ENCODE results near the gene CD180. TPM values are rescaled to one million over a fixed set of nuclear protein-coding genes. Genes with fewer than 3 reads are reported as not detected.
A peak's percentile ranks its signal among the peaks of the same experiment; 100 is the strongest.

CD180 gene
- total RNA-seq, 2 experiments from 2014 or later, result 0.04 TPM; not detected in 1

GRCh38 chr5:67164856-67165525 is 31.6 kb downstream of the CD180 start:
- no peaks in the 10 kb centered on the region for H3K27me3 Mint-ChIP-seq
- peak overlapping the region; percentile 95 for H3K27ac Mint-ChIP-seq
- no peaks in the 10 kb centered on the region for H3K9me3 Mint-ChIP-seq
- peaks cover 51% of the 10 kb centered on the region for H3K4me1 Mint-ChIP-seq
- H3K4me3 Mint-ChIP-seq, result peak overlapping the region; percentile 80
- DNase-seq, result no peak
- H3K36me3 Mint-ChIP-seq, result peaks cover 22% of the 10 kb centered on the region

DNA sequence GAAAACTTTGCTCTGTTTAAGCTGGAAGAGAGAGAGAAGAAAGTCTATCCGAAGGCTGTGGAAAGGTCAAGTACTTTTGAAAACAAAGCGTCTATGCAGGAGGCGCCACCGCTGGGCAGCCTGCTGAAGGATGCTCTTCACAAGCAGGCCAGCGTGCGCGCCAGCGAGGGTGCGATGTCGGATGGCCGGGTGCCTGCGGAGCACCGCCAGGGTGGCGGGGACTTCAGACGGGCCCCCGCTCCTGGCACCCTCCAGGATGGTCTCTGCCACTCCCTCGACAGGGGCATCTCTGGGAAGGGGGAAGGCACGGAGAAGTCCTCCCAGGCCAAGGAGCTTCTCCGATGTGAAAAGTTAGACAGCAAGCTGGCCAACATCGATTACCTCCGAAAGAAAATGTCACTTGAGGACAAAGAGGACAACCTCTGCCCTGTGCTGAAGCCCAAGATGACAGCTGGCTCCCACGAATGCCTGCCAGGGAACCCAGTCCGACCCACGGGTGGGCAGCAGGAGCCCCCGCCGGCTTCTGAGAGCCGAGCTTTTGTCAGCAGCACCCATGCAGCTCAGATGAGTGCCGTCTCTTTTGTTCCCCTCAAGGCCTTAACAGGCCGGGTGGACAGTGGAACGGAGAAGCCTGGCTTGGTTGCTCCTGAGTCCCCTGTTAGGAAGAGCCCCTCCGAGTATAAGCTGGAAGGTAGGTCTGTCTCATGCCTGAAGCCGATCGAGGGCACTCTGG is 32.6 kb downstream of the CD180 start:
- peak overlapping the region; percentile 56 for H3K27ac Mint-ChIP-seq
- peaks cover 22% of the 10 kb centered on the region for H3K36me3 Mint-ChIP-seq
- H3K27me3 Mint-ChIP-seq, result no peaks in the 10 kb centered on the region
- no peaks in the 10 kb centered on the region for H3K9me3 Mint-ChIP-seq
- DNase-seq, result no peak
- peak overlapping the region; percentile 50 for H3K4me3 Mint-ChIP-seq
- H3K4me1 Mint-ChIP-seq, result peaks cover 56% of the 10 kb centered on the region

- Mint-ChIP-seq H3K4me1 (peaks cover 56% of the 10 kb centered on the region), H3K4me3 (no peak overlapping the region), H3K27me3 (no peaks in the 10 kb centered on the region), H3K36me3 (peaks cover 22% of the 10 kb centered on the region), H3K27ac (no peak overlapping the region), H3K9me3 (no peaks in the 10 kb centered on the region)
- DNase-seq, result no peak
Observed at GRCh38 chr5:67163231-67163756, 33.3 kb downstream of the CD180 start.

DNA sequence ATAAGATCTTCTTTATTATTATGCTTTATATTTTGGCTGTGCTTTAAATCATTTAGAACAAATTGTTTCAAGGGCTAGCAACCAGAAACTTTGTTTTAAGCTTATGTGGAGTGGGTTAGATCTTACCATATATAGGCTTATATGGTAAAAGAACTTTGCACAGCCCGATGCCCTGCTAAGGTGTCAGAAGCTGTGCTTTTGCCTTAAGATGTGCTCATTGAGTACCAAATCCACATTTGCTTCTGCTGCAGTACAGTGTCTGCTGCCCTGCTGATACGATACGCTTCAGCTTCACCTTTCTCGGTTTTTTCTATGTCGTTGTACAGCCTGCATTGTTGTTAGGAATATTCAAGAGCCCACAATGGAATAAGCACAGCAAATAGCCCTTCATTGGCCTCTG is 34.8 kb downstream of the CD180 start:
- H3K4me3 Mint-ChIP-seq, result no peak overlapping the region
- peaks cover 50% of the 10 kb centered on the region for H3K4me1 Mint-ChIP-seq
- peaks cover 21% of the 10 kb centered on the region for H3K36me3 Mint-ChIP-seq
- no peaks in the 10 kb centered on the region for H3K9me3 Mint-ChIP-seq
- H3K27ac Mint-ChIP-seq, result peak overlapping the region; percentile 16
- DNase-seq, result no peak
- H3K27me3 Mint-ChIP-seq, result no peaks in the 10 kb centered on the region

DNA sequence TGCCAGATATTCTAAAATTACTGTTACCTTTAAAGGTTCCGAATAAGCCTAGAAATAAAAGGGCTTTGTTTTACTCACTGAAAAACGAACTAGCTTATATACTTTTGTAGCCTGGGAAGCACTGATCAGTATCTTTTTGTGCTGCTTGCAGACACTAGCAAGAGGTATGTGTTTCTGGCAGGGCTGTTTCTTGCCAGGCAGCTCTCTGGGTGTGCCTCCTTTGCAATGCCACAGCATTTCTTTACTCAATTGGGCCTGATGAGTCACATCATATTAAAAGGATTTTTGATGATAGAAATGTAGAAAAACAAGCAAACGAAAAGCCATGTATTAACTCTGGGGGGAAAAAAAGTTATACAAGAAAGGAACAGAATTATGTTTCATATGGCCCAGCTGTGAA is 35.6 kb downstream of the CD180 start:
- no peak for DNase-seq
- peaks cover 21% of the 10 kb centered on the region for H3K36me3 Mint-ChIP-seq
- H3K27ac Mint-ChIP-seq, result peak overlapping the region; percentile 42
- no peaks in the 10 kb centered on the region for H3K27me3 Mint-ChIP-seq
- peaks cover 47% of the 10 kb centered on the region for H3K4me1 Mint-ChIP-seq
- no peak overlapping the region for H3K4me3 Mint-ChIP-seq
- H3K9me3 Mint-ChIP-seq, result no peaks in the 10 kb centered on the region

GRCh38 chr5:67160272-67160671 is 36.3 kb downstream of the CD180 start:
- no peak overlapping the region for H3K4me3 Mint-ChIP-seq
- peaks cover 42% of the 10 kb centered on the region for H3K4me1 Mint-ChIP-seq
- DNase-seq, result no peak
- no peak overlapping the region for H3K27ac Mint-ChIP-seq
- peaks cover 21% of the 10 kb centered on the region for H3K36me3 Mint-ChIP-seq
- H3K27me3 Mint-ChIP-seq, result no peaks in the 10 kb centered on the region
- no peaks in the 10 kb centered on the region for H3K9me3 Mint-ChIP-seq

- DNase-seq, result no peak
- H3K27ac Mint-ChIP-seq, result no peak overlapping the region
- H3K9me3 Mint-ChIP-seq, result no peaks in the 10 kb centered on the region
- H3K27me3 Mint-ChIP-seq, result no peaks in the 10 kb centered on the region
- H3K4me3 Mint-ChIP-seq, result no peak overlapping the region
- no peaks in the 10 kb centered on the region for H3K36me3 Mint-ChIP-seq
- H3K4me1 Mint-ChIP-seq, result peaks cover 39% of the 10 kb centered on the region
Observed at GRCh38 chr5:67156976-67157583, 39.5 kb downstream of the CD180 start.

DNA sequence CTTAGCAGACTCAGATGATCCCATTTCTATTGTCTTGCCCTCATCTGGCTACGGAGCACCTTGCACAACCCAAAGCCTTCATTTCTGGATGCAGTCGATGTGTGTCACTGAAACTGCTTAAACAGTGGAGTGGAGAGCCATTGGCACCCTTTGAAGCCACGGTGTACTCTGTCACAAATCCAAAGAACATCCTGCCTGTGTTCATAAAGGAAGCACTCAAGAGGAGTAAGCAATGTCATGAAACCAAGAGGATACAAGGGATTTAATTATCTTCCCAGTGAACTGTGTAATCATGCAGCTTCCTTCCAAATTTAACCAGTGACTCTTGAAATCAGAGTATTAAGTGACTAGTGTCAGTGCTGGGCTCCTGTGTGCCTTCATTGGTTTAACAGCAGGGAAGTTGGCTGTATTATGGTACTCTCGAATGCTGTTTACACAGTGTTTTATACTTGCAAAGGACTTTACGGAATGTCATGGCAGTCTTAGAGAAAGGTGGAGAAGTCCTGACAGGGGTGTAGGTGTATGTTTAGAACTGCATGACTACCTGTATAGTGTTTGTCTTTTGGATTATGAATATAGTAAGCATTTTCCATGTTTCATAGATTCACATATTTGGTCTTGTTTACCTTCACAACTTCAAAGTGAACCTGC is 41.9 kb downstream of the CD180 start:
- no peaks in the 10 kb centered on the region for H3K27me3 Mint-ChIP-seq
- peaks cover 13% of the 10 kb centered on the region for H3K36me3 Mint-ChIP-seq
- DNase-seq, result no peak
- H3K9me3 Mint-ChIP-seq, result no peaks in the 10 kb centered on the region
- peaks cover 16% of the 10 kb centered on the region for H3K4me1 Mint-ChIP-seq
- H3K4me3 Mint-ChIP-seq, result no peak overlapping the region
- H3K27ac Mint-ChIP-seq, result no peak overlapping the region

DNA sequence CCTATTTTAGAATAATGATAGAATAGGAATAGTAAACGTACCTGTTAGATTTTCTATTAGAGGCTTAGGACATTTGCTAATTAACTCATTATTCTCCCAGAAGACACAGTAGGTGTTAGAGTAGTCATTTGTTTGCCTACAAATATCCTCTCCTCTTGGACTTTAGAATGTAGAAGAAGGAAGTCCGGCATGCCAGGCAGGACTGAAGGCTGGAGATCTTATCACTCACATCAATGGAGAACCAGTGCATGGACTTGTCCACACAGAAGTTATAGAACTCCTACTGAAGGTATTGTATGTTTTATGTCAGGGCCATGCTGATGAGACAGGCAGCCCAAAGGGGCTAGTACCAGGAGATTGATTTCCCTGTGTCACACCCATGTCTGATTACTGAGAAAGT is 43.3 kb downstream of the CD180 start:
- Mint-ChIP-seq H3K4me1 (peaks cover 13% of the 10 kb centered on the region), H3K27ac (no peak overlapping the region), H3K36me3 (peaks cover 15% of the 10 kb centered on the region), H3K9me3 (no peaks in the 10 kb centered on the region), H3K27me3 (no peaks in the 10 kb centered on the region), H3K4me3 (no peak overlapping the region)
- no peak for DNase-seq

- no peak overlapping the region for H3K27ac Mint-ChIP-seq
- peaks cover 15% of the 10 kb centered on the region for H3K36me3 Mint-ChIP-seq
- H3K9me3 Mint-ChIP-seq, result no peaks in the 10 kb centered on the region
- no peak for DNase-seq
- peaks cover 9% of the 10 kb centered on the region for H3K4me1 Mint-ChIP-seq
- H3K4me3 Mint-ChIP-seq, result no peak overlapping the region
- no peaks in the 10 kb centered on the region for H3K27me3 Mint-ChIP-seq
Observed at GRCh38 chr5:67152400-67152799, 44.2 kb downstream of the CD180 start.

GRCh38 chr5:67149951-67150523 is 46.6 kb downstream of the CD180 start:
- Mint-ChIP-seq H3K27me3 (no peaks in the 10 kb centered on the region), H3K27ac (no peak overlapping the region), H3K4me3 (no peak overlapping the region), H3K36me3 (peaks cover 15% of the 10 kb centered on the region), H3K9me3 (no peaks in the 10 kb centered on the region), H3K4me1 (peaks cover 5% of the 10 kb centered on the region)
- DNase-seq, result no peak

DNA sequence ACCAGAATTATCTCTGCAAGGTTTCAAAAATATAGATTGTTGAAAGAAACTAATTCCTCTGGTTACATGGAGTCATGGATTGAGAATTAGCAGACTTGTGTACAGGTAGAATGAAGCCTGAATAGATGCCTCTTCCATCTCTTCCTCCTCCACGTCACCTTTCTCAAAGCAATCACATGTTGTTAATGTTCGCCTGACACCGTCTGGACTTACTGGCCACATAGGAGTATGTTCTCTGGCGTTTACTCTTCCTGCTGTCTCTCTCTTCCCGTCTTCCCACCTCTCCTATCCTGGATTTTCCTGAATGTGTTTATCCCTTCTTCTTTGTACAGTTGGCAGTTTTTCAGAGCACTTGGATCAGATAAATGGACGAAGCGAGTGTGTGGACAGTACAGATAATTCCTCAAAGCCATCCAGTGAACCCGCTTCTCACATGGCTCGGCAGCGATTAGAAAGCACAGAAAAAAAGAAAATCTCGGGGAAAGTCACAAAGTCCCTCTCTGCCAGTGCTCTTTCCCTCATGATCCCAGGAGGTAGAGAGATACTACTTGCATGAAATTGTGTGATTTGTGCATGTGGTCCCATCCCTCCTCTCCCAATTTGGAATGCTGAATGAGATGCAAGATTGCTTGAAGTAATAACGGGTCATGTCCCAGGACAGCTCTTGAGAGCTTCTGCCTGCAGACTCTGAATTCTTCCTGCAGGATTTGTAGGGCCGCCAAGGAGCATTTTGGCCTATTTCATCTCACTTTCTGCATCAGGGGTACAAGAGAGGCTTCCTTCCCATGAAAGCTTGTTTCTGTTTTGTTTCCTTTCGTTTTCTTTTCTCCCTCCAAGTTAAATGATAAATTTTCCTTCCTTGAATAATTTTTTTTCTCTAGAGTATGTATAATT is 47.3 kb downstream of the CD180 start:
- Mint-ChIP-seq H3K27ac (no peak overlapping the region), H3K9me3 (no peaks in the 10 kb centered on the region), H3K27me3 (no peaks in the 10 kb centered on the region), H3K4me1 (peaks cover 5% of the 10 kb centered on the region), H3K36me3 (peaks cover 18% of the 10 kb centered on the region), H3K4me3 (no peak overlapping the region)
- DNase-seq, result no peak

- DNase-seq, result no peak
- H3K27me3 Mint-ChIP-seq, result no peaks in the 10 kb centered on the region
- H3K4me1 Mint-ChIP-seq, result no peaks in the 10 kb centered on the region
- H3K9me3 Mint-ChIP-seq, result no peaks in the 10 kb centered on the region
- H3K4me3 Mint-ChIP-seq, result no peak overlapping the region
- H3K36me3 Mint-ChIP-seq, result peaks cover 21% of the 10 kb centered on the region
- H3K27ac Mint-ChIP-seq, result no peak overlapping the region
Observed at GRCh38 chr5:67147760-67148159, 48.8 kb downstream of the CD180 start.

GRCh38 chr5:67146981-67147380 is 49.6 kb downstream of the CD180 start:
- Mint-ChIP-seq H3K27me3 (no peaks in the 10 kb centered on the region), H3K4me3 (no peak overlapping the region), H3K9me3 (no peaks in the 10 kb centered on the region), H3K4me1 (no peaks in the 10 kb centered on the region), H3K36me3 (peaks cover 24% of the 10 kb centered on the region), H3K27ac (no peak overlapping the region)
- no peak for DNase-seq
